ENCODE measurements around the gene SLX4.

SLX4 gene

DNA sequence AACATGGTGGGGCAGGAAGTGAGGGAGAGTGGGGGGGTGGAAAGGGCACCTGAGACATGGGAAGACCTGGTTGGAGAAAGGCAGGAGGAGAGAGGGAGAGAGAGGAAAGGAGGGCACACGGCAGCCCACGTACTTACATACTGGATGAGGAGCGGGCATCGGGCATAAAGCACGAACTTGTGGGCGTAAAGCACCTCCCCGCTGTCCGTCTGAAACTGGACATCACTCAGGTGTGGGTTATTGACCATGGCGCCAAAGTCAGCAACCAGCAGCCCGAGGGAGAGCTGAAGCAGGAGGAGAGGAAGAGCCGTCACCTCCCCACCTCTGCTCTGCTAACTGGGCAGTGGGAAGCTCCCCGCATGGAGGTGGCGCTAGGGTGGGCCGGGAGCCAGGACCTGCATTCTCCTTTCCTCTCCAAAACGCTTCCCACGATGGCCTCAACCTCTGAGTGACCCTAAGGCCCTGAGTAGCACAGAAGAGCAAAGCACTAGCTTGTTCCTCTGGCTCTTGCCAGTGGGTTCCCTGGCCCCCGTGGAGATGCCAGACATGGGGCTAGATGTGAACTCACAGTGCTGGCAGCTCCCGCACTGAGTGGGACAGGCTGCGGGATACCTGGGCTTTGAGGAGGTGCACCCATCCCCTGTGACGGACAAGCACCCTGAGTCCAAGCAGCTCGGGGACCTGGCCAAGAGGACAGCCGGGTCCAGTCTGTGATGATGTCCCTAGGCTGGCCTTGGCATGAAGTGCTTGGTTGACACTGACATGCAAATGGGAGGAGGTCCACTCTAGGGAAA lies 16.9 kb downstream of the SLX4 start:
- TF ChIP-seq, protein P1, sequence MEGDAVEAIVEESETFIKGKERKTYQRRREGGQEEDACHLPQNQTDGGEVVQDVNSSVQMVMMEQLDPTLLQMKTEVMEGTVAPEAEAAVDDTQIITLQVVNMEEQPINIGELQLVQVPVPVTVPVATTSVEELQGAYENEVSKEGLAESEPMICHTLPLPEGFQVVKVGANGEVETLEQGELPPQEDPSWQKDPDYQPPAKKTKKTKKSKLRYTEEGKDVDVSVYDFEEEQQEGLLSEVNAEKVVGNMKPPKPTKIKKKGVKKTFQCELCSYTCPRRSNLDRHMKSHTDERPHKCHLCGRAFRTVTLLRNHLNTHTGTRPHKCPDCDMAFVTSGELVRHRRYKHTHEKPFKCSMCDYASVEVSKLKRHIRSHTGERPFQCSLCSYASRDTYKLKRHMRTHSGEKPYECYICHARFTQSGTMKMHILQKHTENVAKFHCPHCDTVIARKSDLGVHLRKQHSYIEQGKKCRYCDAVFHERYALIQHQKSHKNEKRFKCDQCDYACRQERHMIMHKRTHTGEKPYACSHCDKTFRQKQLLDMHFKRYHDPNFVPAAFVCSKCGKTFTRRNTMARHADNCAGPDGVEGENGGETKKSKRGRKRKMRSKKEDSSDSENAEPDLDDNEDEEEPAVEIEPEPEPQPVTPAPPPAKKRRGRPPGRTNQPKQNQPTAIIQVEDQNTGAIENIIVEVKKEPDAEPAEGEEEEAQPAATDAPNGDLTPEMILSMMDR (IDR thresholded peaks at IDR 0.05; ENCODE audit: low read depth, low read length, missing control alignments), result no peak
- Histone ChIP-seq H3K36me3 (replicated peaks) (peaks cover 3% of the 10 kb centered on the region), H3K27me3 (replicated peaks) (no peaks in the 10 kb centered on the region), H3K4me3 (ENCODE audit: low read depth, low read length) (no peak overlapping the region), H3K27ac (no peak overlapping the region)
- in situ Hi-C loops (cut with HindIII; ENCODE audit: low pct_ligation_motif_present, low sequenced_read_pairs), result no loop called here
- no peak for DNase-seq

DNA sequence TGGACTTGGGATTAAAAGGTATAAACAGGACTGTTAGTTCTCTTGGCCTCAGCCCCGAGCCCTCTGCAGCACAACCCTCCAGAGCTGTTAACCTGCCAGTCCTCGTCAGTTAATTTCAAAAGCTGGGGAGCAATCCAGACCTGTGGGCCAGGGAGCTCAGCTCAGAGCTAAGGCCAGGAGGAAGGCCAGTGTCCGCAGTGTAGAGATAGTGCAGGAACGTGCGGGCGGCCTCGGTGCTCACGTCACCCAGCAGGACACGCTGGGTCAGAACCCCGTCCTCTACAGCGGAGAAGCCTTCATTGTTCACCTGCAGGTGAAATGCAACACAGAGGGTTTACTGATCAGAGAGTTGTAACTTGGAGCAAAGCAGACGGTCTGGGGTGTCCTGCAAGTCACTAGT lies 18.8 kb downstream of the SLX4 start:
- TF ChIP-seq, protein P1 (IDR thresholded peaks at IDR 0.05; ENCODE audit: low read depth, low read length, missing control alignments), result no peak
- in situ Hi-C loops (cut with HindIII; ENCODE audit: low pct_ligation_motif_present, low sequenced_read_pairs), result no loop called here
- Histone ChIP-seq H3K27ac (no peak overlapping the region), H3K27me3 (replicated peaks) (no peaks in the 10 kb centered on the region), H3K4me3 (ENCODE audit: low read depth, low read length) (no peak overlapping the region), H3K36me3 (replicated peaks) (peaks cover 3% of the 10 kb centered on the region)
- no peak for DNase-seq

DNA sequence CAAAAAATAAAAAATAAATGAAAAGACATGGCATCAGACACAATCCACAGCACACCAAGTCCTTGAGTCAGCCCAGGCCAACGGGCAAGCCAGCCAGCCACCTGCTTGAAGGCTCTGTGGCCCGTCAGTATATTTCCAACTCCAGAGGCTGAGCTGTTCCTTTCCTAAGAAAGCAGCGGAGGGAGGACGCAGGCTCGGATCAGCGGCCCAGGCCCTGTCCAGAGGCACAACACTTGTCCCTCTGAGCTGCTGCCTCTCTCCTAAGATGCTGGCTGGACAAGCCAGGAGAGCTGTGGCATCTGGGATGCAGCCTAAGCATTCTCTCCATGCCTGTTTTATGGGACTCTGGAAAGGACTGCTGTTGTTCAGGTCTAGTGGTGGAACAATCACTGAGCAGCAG lies 19.4 kb downstream of the SLX4 start:
- peaks cover 3% of the 10 kb centered on the region for H3K36me3 ChIP-seq (replicated peaks)
- H3K27me3 ChIP-seq (replicated peaks), result no peaks in the 10 kb centered on the region
- no peak overlapping the region for H3K27ac ChIP-seq
- TF ChIP-seq, protein P1 (IDR thresholded peaks at IDR 0.05; ENCODE audit: low read depth, low read length, missing control alignments), result no peak
- H3K4me3 ChIP-seq (ENCODE audit: low read depth, low read length), result no peak overlapping the region
- in situ Hi-C loops (cut with HindIII; ENCODE audit: low pct_ligation_motif_present, low sequenced_read_pairs), result no loop called here
- DNase-seq, result no peak

DNA sequence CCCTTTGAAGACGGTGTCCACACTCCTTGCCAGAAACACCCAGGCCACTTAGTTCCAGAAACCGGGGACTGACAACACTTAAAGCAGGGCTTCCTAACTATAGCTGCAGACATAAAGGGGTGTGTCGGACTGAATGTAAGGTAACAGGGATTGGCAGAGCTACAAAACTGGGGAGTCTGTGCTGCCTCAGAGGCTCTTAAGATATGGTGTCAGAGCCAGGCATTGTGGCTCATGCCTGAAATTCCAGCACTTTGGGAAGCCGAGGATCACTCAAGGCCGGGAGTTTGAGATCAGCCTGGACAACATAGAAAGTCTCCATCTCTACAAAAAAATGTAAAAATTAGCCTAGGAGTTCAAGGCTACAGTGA lies 20.0 kb downstream of the SLX4 start:
- in situ Hi-C loops (cut with HindIII; ENCODE audit: low pct_ligation_motif_present, low sequenced_read_pairs), result no loop called here
- Histone ChIP-seq H3K36me3 (replicated peaks) (peaks cover 3% of the 10 kb centered on the region), H3K4me3 (ENCODE audit: low read depth, low read length) (no peak overlapping the region), H3K27me3 (replicated peaks) (no peaks in the 10 kb centered on the region), H3K27ac (no peak overlapping the region)
- TF ChIP-seq, protein P1 (IDR thresholded peaks at IDR 0.05; ENCODE audit: low read depth, low read length, missing control alignments), result no peak
- no peak for DNase-seq

DNA sequence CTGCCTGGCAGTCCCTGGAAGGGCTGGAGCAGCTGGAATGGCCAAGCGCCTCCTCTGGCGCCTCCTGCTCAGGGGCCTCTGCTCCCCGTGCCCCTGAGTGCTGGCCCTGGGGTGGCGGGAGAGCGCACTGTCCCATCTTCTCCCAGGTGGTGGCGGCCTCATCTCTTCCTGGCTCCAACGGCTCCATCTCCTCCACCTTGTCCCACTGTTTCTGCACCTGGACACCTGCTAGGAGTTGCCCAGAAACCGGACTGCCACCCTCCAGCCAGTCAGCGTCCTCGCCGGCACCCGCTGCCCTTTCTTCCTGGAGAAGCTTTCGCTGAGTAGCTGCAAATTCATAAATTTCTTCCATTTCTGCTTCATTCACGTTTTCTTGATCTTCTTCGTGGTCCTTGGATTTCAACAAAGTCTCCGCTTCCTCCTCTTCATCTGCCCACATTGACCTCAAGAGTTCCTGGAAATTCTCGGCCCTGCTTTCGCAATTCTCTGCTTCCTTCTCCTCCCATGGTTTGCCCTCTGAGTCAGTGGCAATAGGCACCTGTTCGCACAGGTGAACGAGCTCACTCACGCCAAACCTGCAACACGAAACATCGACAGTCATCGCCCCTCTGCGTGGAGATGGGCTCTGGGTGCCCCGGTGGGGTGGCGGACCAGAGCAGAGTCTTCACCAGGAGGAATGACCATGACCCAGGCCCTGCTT lies 20.5 kb downstream of the SLX4 start:
- DNase-seq, result no peak
- Histone ChIP-seq H3K36me3 (replicated peaks) (peaks cover 3% of the 10 kb centered on the region), H3K4me3 (ENCODE audit: low read depth, low read length) (no peak overlapping the region), H3K27ac (no peak overlapping the region), H3K27me3 (replicated peaks) (no peaks in the 10 kb centered on the region)
- TF ChIP-seq, protein P1 (IDR thresholded peaks at IDR 0.05; ENCODE audit: low read depth, low read length, missing control alignments), result no peak
- in situ Hi-C loops (cut with HindIII; ENCODE audit: low pct_ligation_motif_present, low sequenced_read_pairs), result no loop called here
